Astrocyte of the cerebellum (primary cell): ENCODE measurements around the gene PHC2.

Source experiments
- DNase-seq: peaks from one replicate; pipeline ENCODE4 v3.0.0-alpha.2; 2011; ENCODE audit warnings: low read depth
- H3K4me3 ChIP-seq: 2 replicates; pipeline ENCODE4 v1.5.1; 2011; ENCODE audit warnings: mild to moderate bottlenecking, low read depth, low read length, moderate library complexity
- in situ Hi-C: cut with HindIII; loops from 2 replicates; pipeline ENCODE4 v1.10.0; 2017; ENCODE audit warnings: low sequenced_read_pairs
- TF ChIP-seq, protein P1 (sequence below): IDR thresholded peaks from 2 replicates; pipeline ENCODE4 v1.5.1; 2012; ENCODE audit warnings: low read length, low read depth, moderate library complexity, mild to moderate bottlenecking; ENCODE audit errors: missing control alignments

The PHC2 gene, protein sequence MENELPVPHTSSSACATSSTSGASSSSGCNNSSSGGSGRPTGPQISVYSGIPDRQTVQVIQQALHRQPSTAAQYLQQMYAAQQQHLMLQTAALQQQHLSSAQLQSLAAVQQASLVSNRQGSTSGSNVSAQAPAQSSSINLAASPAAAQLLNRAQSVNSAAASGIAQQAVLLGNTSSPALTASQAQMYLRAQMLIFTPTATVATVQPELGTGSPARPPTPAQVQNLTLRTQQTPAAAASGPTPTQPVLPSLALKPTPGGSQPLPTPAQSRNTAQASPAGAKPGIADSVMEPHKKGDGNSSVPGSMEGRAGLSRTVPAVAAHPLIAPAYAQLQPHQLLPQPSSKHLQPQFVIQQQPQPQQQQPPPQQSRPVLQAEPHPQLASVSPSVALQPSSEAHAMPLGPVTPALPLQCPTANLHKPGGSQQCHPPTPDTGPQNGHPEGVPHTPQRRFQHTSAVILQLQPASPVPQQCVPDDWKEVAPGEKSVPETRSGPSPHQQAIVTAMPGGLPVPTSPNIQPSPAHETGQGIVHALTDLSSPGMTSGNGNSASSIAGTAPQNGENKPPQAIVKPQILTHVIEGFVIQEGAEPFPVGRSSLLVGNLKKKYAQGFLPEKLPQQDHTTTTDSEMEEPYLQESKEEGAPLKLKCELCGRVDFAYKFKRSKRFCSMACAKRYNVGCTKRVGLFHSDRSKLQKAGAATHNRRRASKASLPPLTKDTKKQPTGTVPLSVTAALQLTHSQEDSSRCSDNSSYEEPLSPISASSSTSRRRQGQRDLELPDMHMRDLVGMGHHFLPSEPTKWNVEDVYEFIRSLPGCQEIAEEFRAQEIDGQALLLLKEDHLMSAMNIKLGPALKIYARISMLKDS

DNA sequence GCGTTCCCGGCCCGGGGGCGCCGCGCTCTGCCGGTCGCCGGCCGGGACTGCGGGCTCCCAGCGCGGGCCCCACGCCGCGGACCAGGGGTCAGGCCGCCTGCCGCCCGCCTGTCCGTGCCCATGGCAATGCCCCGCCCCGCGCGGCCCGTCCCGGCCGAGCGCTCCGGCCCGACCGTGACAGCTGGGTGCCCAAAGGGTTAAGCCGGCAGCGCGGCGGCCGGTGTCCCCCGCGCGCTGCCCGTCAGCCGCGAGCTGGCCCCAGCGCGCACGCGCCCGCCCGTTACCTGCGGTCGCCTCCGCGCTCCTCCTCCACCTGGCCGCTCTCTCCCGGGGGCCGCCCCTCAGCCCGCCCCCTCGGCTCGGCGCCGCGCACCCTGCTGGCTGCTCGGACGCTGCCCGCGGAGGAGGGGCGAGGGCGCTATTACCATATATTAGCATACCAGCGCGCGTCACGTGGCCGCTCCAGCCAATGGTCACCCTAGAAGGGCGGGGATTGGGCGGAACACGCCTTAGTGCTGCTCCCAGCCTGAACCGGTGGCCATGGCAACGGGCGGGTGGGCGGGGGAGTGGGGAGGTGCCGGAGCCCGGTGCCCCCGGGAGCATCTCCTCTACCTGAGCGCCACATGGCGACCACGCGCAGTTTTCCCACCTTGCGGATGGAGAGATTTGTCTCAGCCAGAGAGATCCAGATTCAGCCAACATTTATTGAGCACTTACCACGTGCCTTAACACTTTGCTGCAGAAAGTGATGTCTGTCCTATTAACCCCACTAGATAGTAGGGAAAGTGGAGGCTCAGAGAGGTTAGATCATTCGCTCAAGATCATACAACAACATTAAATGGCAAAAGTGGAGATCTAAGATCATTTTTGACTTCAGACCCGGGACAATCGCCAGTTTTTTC is at the start of gene PHC2:
TSS of gene PHC2 (minus strand) at position 404 of the 902 bp plus-strand sequence. CDS start 55,556 bp downstream, outside the sequence.
- peak; percentile 90 for DNase-seq
- TF ChIP-seq, protein P1, sequence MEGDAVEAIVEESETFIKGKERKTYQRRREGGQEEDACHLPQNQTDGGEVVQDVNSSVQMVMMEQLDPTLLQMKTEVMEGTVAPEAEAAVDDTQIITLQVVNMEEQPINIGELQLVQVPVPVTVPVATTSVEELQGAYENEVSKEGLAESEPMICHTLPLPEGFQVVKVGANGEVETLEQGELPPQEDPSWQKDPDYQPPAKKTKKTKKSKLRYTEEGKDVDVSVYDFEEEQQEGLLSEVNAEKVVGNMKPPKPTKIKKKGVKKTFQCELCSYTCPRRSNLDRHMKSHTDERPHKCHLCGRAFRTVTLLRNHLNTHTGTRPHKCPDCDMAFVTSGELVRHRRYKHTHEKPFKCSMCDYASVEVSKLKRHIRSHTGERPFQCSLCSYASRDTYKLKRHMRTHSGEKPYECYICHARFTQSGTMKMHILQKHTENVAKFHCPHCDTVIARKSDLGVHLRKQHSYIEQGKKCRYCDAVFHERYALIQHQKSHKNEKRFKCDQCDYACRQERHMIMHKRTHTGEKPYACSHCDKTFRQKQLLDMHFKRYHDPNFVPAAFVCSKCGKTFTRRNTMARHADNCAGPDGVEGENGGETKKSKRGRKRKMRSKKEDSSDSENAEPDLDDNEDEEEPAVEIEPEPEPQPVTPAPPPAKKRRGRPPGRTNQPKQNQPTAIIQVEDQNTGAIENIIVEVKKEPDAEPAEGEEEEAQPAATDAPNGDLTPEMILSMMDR = no peak
- H3K4me3 ChIP-seq = peak within 1 kb of the TSS; percentile 74
- in situ Hi-C loops = no loop called here

DNA sequence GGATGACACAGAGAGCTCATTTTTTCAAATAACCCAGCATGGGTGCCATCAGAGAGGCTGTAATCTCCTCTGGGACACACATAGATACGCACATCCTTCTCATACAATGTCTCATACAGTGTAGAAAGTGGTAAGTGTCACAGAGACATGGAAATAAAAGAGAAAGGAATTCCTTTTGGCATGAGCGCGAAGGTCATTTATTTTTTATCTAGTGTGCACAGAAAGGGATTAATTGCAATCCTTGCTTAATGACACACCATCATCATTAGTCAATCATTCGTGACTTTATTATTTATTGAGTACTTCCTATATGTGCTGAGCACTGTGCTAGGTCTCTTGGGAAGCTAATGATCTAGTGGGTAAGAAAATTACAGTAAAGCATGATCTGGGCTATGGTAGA is 46.6 kb upstream of the PHC2 start:
- DNase-seq = no peak
- in situ Hi-C loops = no loop called here
- TF ChIP-seq, protein P1 = no peak
- no peak overlapping the region for H3K4me3 ChIP-seq

DNA sequence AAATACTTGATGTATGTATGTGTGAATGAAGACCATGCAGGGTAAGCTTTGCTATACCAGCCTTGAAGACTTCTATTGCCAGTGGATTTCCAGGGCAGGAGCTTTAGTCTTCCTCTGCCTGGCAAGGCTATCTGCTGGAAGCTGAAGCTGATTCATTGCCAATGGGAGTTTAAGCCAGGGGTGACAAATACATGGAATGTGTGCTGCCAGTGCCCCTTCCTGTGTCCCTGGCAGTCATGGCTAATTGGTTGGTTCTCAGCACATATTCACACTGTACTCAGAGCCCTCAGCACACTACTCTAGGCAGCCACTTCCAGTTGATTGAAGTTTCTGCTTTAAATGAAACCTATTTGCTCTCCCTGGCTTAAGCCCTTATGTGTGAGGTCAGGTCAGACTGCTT is 43.0 kb upstream of the PHC2 start:
- TF ChIP-seq, protein P1 = no peak
- H3K4me3 ChIP-seq = no peak overlapping the region
- no peak for DNase-seq
- in situ Hi-C loops = no loop called here

DNA sequence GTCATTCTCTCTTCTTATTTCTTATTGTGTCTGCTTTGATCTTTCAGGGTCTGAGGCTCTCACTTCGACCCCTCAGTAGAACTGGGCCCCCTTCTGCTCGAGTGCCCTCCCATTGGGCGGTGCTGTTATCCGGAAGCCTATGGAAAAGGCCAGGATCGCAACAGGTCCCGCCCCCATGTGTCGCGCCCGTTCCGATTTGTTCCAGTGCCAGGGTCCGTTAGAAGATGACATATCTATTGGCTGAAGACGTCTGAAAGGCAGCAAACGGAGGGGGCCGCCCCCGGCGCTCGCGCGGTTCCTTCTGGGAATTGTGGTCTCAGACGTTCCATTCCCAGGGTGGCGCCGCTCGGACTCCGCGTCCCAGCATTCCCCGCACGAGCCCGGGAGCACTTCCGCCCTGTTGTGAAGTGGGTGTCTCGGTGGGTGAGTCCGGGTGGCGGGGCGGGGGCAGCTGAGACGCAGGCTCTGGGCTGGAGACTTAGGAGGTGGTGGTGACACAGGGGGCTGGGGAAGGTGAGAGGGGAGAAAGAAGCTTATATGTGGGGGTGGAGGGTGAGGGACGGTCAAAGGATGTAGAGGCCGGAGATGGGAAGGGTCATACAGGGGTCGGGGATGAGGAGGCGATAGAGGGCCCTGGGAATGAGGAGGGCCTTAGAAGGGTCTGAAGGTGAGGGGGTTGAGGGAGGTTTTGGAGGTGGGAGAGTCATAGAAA is 41.5 kb upstream of the PHC2 start, which contains the start of gene ZSCAN20:
TSS of gene ZSCAN20 (plus strand) at position 377 of the 712 bp plus-strand sequence. CDS start 6,644 bp downstream, outside the sequence.
- peak within 1 kb of the TSS; percentile 59 for H3K4me3 ChIP-seq
- peak; percentile 96 for DNase-seq
- TF ChIP-seq, protein P1 = no peak
- in situ Hi-C loops = no loop called here

DNA sequence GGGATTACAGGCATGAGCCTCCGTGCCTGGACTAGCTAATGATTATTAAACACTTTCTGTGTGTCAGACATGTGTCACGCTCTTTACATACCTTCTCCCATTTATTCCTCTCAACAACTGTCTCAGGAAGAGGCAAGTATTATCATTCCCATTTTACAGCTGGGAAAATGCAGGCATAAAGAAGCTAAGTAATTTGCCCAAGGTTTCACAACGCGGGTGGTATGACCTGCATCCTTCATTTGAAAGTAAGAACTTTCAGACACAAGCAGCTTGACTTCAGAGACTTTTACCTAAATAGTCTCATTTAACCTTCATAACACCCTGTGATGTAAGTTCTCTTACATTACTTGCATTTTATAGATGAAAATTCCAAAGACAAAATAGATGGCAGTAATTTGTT is 40.5 kb upstream of the PHC2 start:
- no peak overlapping the region for H3K4me3 ChIP-seq
- in situ Hi-C loops = no loop called here
- TF ChIP-seq, protein P1 = no peak
- no peak for DNase-seq
